GM19467 (cell line): ENCODE results near the gene HYAL4.
"Not testable (repeated sequence)": the region's sequence is repeated elsewhere in the genome, so short reads cannot be mapped to it uniquely, and the experiment has no call there.

Experiments
- ATAC-seq: cut with Tn5 transposase; IDR thresholded peaks from one replicate; pipeline ENCODE4 v1.9.1; 2021; ENCODE audit warnings: mild to moderate bottlenecking, moderate library complexity; ENCODE audit not compliant: unreplicated experiment

HYAL4 gene, protein sequence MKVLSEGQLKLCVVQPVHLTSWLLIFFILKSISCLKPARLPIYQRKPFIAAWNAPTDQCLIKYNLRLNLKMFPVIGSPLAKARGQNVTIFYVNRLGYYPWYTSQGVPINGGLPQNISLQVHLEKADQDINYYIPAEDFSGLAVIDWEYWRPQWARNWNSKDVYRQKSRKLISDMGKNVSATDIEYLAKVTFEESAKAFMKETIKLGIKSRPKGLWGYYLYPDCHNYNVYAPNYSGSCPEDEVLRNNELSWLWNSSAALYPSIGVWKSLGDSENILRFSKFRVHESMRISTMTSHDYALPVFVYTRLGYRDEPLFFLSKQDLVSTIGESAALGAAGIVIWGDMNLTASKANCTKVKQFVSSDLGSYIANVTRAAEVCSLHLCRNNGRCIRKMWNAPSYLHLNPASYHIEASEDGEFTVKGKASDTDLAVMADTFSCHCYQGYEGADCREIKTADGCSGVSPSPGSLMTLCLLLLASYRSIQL

DNA sequence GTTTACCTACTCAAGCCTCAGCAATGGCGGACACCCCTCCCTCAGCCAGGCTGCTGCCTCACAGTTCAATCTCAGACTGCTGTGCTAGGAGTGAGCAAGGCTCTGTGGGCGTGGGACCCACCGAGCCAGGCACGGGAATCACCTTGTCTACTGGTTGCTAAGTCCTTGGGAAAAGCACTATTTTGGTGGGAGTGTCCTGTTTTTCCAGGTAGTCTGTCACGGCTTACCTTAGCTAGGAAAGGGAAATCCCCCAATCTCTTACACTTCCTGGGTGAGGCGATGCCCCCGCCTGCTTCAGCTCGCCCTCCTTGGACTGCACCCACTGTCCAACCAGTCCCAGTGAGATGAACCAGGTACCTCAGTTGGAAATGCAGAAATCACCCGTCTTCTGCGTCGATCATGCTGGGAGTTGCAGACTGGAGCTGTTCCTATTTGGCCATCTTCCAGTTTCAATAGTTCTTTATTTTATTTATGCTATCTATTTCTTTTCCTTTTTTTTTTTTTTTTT lies at the start of gene HYAL4:
TSS of gene HYAL4 (plus strand) at position 458 of the 508 bp plus-strand sequence. CDS start 23,105 bp downstream, outside the sequence.
- no peak for ATAC-seq

DNA sequence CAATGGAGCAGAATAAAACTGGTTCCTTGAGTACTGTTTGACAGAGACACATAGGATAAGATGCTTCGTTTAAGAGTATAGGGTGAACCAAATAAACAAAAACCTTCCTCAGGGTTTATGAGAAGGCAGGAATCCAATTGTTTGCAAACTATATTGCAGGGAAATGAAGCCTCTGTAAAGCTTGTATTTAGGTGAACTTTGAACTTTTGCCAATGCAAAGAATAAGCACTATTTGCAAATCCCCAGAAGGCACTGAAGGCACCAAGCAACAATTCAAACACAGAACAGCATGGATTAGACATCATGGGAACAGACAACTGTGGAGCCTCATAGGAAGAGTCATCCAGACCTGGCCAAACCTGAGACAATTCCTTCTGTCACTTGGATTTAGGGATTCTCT lies 49.1 kb upstream of the HYAL4 start:
- ATAC-seq = no peak

DNA sequence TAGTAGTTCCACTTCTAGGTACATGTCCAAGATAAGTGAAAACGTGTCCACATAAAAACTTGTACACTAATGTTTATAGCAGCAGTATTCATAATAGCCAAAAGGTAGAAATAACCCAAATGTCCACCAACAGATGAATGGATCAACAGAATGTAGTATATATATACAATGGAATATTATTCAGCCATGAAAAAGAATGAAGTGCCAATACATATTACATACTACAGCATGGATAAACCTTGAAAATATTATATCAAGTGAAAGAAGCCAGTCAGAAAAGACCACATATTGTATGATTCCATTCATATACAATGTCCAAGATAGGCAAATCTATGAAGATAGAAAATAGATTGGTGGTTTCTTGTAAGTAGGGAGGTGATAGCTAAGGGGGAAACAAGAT lies 48.4 kb upstream of the HYAL4 start:
- ATAC-seq = no peak

DNA sequence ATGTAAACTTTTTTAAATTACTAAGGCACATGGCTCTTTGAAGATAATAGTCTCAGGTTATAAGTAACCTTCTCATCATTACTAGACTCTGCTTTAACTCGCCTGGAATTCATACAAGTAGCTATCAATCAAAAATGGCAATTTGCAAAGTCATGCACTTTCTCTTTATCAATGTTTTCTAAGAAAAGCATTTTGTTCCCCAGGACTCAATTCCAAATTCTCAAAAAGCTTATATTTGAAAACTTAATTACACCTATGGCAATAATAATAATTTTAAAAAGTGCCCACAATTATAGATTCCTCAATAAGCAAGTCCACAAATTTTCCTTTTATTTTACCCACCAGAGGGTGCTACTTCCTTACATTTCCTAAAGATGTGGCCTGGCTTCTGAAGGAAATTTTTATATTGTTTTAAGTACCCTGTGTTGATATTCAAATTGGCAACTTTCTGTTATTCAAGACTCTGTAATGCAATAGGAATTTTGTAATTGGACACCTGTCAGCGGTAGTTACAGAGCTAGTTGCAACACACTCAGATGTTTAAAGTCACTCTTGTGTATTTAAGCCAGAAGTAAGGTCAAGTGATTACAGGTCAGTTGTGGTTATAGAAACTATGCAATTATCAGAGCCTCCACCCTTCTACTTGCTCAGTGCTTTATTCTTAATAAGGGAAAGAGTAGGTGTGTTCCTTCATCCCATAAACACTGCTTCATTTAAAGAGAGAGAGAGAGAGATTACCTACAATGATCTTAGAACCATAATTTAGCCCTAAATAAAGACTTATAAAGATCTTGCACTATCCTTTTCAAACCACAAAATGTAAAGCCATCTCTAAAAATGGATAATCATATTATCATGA lies 47.1 kb upstream of the HYAL4 start:
- ATAC-seq = no peak

DNA sequence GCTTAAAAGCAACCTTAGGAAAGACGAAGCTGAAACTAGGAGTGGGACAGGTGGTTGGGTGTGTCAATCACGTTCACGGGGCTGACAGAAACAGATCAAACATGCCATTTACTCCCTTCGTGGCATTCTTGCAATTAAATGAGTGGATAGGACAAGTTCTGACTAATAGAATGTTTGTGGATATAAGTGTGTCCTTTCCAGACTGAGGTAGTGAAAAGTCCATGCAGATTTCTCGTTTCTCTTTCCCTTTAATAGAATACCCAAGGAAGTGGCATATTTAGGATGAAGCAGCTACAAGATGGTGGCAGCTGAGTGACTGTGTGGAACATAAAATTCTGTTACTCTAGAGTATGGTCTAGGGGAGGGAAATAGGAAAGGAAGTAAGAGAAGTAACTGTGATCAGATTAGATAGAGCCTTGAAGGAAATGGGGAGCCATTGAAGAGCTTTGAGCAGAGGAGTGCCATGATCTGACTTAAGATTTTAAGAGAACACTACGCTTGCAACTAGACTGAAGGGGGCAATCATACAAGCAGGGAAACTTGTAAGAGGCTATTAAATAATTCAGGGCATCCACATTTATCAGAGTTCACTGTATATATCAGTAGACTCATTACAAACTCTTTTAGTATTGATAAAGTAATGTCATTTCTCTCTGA lies 46.3 kb upstream of the HYAL4 start:
- no peak for ATAC-seq

DNA sequence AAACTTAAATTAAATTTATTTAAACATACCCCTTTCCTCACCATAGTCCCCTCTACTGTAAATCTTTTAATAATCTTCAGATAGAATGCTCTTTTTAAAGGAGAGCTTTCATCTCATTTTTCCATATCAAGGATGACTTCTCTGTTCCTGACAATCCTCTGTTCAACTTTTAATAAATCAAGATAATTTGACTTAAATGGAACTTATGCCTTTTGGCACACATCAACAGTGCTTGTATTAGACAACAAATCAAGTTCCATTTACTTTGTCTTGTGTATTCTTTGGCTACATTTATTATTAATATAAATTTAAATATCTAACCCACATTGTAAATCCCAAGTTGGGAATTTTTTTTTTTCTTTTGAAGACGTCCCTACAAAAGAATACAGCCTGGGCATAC lies 42.7 kb upstream of the HYAL4 start:
- no peak for ATAC-seq

DNA sequence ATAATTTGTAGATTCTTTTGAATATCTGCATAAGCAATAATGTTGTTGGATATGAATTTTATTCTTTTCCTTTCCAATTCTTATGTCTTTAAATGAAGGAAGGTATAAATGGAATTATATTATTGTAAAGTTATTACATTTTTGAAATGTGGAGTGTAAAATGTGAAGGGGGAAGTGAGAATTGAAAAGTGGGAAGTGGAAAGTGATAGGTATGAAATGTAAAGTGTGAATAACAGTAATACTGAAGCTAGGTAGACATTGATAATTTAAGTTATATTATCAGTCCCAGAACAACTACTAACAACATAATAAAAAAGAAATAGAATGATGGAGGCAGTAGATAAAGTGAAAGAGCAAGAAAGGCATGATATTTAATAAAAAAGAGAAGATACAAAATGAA lies 39.7 kb upstream of the HYAL4 start:
- no peak for ATAC-seq

DNA sequence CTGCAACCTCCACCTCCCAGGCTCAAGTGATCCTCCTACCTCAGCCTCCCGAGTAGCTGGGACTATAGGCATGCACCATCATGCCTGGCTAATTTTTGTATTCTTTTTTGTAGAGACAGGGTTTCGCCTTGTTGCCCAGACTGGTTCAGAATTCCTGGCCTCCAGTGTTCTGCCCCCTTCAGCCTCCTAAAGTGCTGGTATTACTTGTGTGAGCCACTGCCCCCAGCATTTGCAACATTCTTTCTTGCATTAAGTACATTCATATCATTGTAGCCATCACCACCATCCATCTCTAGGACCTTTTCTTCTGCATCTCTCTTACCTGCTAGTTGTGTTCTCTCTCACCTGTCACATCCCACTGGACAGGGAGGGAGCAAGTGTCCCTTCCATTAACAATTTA lies 35.5 kb upstream of the HYAL4 start:
- no peak for ATAC-seq

DNA sequence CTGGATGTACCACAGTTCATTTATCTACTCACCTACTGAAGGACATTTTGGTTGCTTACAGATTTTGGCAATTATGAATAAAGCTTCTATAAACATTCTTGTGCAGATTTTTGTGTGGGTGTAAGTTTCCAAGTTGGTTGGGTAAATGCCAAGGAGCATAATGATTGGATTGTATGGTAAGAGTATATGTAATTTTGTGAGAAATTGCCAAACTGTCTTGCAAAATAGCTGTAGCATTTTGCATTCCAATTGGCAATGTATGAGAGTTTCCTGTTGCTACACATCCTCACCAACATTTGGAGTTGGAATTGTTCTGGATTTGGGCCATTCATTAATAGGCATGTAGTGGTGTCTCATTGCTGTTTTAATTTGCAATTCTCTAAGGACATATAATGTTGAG lies 33.9 kb upstream of the HYAL4 start:
- no peak for ATAC-seq

DNA sequence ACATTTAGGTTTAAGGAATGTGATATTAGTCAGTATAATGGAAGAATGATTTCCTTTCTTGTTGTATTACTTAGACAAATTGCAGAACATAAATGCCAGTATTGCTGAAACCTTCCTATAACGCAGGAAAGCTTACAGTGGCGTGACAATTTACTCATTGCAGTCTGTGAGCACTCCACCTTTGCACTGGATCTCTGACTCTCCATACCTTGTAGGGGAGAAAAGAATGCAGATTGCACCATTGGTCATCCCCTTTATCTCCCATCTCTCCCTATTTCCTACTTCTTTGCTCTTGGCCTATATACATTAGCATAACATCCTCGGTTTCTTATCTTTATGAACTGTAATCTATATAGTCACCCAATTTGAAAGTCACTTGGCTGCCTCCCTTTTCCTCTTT lies 28.1 kb upstream of the HYAL4 start:
- no peak for ATAC-seq

DNA sequence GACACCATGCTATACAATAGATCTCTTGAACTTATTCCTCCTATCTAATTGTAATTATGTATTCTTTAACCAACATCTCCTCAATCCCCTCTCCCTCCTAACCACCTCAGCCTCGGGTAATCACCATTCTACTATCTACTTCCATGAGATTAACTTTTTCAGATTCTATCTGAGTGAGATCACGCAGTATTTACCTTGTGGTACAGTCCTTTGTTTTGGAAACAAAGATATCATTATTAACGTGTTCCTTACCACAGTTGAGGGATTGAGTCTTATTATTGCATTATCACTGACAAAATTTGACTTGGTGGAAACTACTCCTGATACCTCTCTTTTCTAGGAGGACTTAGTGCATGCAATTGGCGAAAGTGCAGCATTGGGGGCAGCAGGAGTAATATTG lies 26.0 kb upstream of the HYAL4 start:
- no peak for ATAC-seq

DNA sequence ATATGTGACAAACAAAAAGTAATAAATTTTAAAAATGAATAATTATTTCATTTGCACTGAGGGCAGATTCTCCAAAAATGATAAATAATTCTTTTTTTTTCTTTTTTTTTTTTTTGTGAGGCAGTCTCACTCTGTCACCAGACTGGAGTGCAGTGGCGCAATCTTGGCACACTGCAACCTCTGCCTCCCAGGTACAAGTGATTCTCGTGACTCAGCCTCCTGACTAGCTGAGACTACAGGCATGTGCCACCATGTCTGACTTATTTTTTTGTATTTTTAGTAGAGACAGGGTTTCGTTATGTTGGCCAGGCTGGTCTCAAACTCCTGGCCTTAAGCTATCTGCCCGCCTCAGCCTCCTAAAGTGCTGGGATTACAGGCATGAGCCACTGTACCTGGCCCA lies 25.2 kb upstream of the HYAL4 start:
- not testable (repeated sequence) for ATAC-seq

DNA sequence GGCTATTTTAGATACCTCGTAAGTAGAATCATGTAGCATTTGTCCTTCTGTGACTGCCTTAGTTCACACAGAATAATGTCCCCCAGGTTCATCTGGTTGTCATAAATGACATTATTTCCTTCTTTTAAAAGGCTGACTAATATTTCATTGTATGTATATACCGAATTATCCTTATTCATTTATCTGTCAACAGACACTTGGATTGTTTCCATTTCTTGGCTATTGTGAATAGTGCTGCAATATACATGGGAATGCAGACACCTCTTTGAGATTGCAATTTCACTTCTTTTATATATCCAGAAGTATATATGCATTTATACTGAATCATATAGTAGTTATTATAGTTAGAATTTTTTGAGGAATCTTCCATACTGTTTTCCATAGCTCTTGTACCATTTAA lies 24.1 kb upstream of the HYAL4 start:
- no peak for ATAC-seq

DNA sequence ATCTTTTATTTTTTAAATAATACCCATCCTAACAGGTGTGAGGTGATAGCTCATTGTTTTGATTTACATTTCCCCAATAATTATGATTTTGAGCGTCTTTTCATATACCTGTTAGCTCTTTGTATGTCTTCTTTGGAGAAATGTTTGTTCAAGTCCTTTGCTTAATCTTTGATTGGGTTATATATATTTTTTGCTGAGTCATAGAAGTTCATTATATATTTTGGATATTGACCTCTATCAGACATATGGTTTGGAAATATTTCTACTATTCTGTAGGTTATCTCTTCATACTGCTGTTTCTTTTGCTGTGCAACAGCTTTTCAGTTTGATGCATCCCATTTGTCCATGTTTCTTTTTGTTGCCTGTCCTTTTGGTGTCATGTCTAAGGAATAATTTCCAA lies 23.6 kb upstream of the HYAL4 start:
- no peak for ATAC-seq

DNA sequence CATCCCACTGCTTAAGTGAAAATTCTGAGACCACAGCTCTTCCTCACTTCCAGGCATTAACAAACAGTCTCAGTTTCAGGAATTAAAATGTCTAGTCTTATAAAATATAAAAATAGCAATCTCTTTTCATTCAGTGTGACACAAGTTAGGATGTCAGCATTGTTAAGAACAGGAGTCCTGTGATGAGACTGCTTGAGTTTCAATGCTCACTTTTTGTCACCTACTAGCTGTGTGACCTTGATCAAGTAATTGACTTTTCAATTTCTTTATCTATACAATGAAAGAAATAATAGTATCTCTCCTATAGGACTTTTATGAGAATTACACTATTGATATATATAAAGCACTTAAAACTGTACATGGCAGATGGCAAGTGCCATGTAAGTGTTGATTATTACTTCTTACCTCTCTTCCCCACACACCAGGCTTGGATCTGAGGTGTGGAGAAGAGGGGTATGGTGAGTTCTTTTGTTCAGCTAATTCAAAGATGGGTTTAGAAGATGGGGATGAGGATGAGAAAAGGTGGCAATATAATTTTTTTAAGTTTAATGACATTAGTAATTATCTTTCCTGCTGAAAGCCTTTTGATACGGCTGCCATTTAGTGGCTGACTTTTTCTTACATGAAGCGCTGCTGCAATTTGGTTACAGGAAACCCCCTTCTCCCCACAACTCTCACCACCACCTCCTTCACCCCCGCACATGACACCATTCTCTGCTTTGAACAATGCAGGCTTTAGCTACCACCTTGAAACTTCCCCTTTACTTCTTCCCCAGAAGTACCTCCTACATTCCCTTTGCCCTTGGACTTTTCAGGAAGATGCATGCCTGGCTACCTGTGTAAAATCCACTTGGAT lies 20.8 kb upstream of the HYAL4 start:
- ATAC-seq = peak; percentile 94

DNA sequence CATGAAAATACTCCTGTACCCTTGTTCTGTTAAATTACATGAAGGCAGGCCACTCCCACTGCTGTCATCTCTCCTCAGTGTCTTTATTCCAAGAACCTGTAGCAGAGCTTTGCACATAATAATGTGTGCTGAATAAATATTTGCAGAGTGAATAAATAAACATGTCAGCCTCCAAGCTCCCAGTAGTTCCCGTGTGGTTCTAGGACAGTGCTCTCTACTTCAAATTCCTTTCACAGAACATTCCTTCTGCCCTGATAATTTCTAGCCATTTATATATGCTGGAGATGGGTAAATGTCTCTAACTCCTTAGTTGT lies 20.3 kb upstream of the HYAL4 start:
- peak; percentile 21 for ATAC-seq

DNA sequence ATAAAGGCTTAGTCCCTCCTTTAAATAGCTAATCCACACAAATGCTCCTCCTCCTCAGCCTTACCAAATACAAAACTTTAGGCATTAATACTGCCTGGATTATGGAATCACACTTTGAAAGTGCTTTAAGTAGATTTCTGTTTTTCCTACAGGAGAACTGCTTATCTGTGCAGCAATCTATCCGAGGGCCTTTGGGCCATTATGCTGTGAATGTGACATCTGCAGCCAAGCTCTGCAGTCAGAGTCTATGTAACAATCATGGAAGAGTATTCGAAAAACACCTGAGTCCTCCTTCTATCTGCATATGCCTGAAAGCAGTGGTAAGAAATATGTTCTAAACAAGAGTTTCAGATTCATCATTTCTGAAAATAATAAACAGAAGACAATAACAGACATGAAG lies 16.2 kb upstream of the HYAL4 start:
- ATAC-seq = no peak

DNA sequence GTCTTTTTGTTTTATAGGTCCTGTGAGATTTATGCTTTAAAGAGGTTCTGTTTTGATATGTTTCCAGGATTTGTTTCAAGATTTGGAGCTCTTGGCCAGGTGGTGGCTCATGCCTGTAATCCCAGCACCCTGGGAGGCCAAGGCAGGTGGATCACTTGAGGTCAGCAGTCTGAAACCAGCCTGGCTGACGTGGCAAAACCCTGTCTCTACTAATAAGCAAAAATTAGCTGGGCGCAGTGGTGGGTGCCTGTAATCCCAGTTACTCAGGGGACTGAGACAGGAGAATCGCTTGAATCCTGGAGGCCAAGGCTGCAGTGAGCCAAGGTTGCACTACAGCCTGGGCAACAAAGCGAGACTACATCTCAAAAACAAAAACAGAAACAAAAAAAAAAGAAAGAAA lies 8.3 kb upstream of the HYAL4 start:
- ATAC-seq = no peak

DNA sequence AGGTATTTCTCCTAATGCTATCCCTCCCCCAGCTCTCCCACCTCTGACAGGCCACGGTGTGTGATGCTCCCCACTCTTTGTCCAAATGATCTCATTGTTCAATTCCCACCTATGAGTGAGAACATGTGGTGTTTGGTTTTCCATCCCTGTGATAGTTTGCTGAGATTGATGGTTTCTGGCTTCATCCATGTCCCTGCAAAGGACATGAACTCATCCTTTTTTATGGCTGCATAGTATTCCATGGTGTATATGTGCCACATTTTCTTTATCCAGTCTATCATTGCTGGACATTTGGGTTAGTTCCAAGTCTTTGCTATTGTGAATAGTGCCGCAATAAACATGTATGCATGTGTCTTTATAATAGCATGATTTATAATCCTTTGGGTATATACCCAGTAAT lies 5.9 kb upstream of the HYAL4 start:
- ATAC-seq = not testable (repeated sequence)

DNA sequence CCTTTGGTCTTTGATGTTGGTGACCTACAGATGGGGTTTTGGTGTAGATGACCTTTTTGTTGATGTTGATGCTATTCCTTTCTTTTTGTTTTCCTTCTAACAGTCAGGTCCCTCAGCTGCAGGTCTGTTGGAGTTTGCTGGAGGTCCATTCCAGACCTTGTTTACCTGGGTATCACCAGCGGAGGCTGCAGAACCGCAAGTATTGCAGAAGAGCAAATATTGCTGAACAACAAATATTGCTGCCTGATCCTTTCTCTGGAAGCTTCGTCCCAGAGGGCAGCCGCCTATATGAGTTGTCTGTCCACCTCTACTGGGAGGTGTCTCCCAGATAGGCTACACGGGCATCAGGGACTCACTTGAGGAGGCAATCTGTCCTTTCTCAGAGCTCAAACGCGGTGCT lies 827 bp upstream of the HYAL4 start:
- not testable (repeated sequence) for ATAC-seq

DNA sequence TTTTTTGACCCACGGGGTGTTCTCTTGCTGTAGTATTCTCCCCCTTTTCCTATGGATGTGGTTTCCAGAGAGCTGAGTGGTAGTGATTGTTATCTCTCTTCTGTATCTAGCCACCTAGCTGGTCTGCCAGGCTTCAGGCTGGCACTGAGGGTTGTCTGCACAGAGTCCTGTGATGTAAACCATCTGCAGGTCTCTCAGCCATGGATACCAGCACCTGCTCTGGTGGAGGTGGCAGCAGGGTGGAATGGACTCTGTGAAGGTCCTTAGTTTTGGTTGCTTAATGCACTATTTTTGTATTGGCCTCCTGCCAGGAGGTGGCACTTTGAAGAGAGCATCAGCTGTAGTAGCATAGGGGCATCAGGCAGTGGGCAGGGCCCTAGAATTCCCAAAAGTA lies 851 bp downstream of the HYAL4 start:
- ATAC-seq = no peak
